Fibroblast of villous mesenchyme (primary cell): ENCODE results near the gene KRT39. TPM values are rescaled to one million over a fixed set of nuclear protein-coding genes. Genes with fewer than 3 reads are reported as not detected.

Source experiments
- DNase-seq: peaks from one replicate; pipeline ENCODE4 v3.0.0-alpha.2; 2010; ENCODE audit warnings: low read depth
- H3K4me3 ChIP-seq: 2 replicates; pipeline ENCODE4 v1.5.1; 2011; ENCODE audit warnings: low read depth, mild to moderate bottlenecking, low read length
- total RNA-seq: library from RNA; depleted of rRNA; stranded (reverse); fragments of >200 nt; gene quantifications from 2 replicates; pipeline ENCODE4 v1.2.3, GENCODE V29; 2012
- TF ChIP-seq, protein P1 (sequence below): IDR thresholded peaks from 2 replicates; pipeline ENCODE4 v1.5.1; 2012; ENCODE audit warnings: low read depth, mild to moderate bottlenecking, low read length; ENCODE audit not compliant: insufficient read depth

KRT39 gene
- total RNA-seq, 1 donor: not detected

DNA sequence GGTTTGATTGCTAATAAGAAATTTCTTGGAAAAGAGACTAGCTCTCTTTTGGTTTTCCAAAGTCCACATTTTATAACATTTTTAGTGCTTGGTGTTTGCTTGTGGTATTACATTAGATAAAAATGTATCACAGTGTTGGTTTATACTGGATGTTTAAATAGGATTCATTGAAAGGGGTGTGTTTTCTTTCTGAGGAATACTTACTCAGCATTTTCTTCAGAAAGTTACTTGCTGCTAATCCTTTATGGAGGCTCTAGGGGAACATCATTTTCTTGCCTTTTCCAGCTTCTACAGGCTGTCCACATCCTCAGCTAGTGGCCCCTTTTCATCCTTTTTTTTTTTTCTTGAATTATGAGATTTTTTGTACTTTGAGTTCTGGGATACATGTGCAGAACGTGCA lies 834 bp upstream of the KRT39 start:
- no peak overlapping the region for H3K4me3 ChIP-seq
- TF ChIP-seq, protein P1, sequence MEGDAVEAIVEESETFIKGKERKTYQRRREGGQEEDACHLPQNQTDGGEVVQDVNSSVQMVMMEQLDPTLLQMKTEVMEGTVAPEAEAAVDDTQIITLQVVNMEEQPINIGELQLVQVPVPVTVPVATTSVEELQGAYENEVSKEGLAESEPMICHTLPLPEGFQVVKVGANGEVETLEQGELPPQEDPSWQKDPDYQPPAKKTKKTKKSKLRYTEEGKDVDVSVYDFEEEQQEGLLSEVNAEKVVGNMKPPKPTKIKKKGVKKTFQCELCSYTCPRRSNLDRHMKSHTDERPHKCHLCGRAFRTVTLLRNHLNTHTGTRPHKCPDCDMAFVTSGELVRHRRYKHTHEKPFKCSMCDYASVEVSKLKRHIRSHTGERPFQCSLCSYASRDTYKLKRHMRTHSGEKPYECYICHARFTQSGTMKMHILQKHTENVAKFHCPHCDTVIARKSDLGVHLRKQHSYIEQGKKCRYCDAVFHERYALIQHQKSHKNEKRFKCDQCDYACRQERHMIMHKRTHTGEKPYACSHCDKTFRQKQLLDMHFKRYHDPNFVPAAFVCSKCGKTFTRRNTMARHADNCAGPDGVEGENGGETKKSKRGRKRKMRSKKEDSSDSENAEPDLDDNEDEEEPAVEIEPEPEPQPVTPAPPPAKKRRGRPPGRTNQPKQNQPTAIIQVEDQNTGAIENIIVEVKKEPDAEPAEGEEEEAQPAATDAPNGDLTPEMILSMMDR: no peak
- no peak for DNase-seq

DNA sequence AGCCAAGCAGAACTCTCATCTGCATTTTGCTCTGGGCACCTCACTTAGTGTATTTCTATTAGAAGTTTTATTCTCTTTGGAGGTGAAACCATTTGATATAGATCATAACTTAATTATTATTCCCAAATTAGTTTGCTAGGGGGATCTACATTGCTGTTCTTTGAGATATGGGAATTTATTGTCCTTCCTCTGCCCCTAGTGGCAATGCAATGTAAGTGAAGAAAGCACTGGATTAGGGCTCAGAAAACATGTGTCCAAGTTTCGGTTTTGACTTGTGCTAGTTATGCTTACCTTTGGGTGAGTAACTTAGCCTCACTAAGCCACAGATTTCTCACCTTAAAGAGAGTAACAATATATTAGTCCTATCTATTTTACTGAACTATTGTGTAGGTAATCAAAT lies 2.9 kb downstream of the KRT39 start:
- H3K4me3 ChIP-seq: no peak overlapping the region
- DNase-seq: peak; percentile 42
- TF ChIP-seq, protein P1: peak; percentile 76

DNA sequence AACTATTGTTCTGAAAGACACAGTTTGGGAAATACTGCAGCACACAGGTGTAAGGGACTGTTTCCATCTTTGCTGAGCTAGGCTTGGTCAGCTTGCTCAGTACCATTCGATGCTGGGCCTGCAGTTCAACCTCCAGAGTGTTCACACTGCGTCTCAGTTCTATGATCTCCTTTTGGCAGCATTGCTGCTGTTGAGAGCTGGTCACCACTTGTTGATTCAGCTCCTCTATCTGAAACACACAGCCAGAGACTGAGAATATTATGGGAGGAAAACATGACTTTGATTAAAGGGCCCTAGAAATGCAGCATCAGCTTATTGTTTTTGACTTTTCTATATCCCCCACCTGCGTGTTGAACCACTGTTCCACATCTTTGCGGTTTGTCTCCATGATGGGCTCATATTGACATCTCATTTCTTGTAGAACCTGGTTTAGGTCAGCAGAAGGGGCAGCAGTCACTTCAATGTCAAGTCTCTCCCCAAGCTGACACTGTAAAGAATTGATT lies 4.6 kb downstream of the KRT39 start:
- H3K4me3 ChIP-seq: no peak overlapping the region
- TF ChIP-seq, protein P1: no peak
- DNase-seq: no peak

DNA sequence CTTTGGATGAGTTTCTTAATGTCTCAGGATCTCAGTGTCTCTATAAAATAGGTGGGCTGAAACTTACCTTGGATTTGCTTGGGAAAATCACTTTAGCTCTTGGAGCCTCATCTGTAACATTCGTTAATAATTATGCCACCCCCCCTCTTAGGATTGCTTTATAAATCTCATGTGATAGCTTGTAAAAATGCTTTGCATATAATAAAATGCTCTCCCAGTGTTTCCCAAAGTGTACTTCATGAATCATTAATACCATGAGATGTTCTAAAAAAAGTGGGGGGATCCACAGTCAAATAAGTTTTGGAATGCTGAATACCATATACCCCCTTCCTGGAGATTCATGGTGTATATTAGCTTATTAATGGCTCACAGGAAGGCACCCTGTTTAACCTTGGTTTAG lies 5.2 kb downstream of the KRT39 start:
- H3K4me3 ChIP-seq: no peak overlapping the region
- TF ChIP-seq, protein P1: no peak
- no peak for DNase-seq

DNA sequence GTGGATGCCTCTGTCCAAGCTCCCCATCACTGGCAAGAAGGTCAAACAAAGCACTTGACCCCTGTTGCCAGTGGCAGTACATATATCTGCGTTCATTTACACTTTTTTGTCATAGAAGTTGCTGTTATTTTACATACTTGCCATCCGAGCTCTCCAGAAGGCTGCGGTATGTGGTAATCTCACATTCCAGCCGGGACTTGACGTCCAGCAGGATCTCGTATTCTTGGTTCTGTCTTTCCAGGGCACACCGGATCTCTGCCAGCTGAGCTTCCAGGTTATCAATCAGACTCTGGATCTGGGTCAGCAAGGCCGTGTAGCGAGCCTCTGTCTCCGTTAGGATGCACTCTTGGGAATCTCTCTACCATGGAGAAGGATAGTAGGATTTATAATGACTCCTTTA lies 6.6 kb downstream of the KRT39 start:
- TF ChIP-seq, protein P1: no peak
- H3K4me3 ChIP-seq: peak overlapping the region; percentile 17
- peak; percentile 64 for DNase-seq

DNA sequence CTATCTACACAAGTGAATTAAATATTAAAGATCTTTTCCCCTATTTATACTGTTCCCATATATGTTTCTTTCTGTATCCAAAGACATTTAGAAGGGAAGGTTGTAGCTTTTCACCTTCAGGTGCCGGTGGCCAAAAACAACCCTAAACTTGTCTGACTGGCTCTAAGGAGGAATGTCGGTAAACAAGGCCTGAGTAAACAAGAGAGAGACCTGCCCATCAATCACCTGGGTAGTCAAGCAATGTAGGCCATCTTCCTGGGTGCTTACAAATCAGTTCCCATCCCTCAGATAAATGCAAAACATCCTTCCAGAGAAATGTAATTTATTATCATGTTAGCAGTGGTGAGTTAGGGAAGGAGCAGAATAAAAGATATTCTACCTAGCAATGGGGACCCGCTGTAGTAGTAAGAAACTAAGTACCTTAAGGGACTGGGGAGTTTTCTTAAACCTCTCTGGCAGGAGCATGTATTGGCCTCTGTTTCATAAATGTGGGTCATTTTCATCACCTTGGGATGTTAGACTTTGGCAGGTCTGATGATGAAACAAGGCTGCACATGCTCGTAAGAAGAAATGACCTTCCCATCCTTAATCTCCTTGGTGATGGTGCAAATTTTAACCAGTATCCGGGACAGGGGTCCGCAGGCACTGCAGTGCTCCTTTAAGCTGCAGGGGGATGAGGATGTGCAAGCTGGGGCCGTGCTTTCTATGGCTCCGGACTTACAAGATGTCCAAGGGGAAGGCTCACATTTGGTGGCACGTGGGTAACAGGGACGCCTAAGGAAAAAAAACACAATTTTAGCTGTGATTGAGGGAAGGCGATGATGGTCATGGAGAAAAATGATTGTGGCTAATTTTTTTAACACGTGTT lies 8.4 kb downstream of the KRT39 start:
- no peak for DNase-seq
- TF ChIP-seq, protein P1: no peak

More for the DNA sequence above, 8.4 kb downstream of the KRT39 start:
- no peak overlapping the region for H3K4me3 ChIP-seq
